ENCODE measurements around the gene BMI1. TPM values are rescaled to one million over a fixed set of nuclear protein-coding genes. Genes with fewer than 3 reads are reported as not detected.
A peak's percentile ranks its signal among the peaks of the same experiment; 100 is the strongest.

The BMI1 gene
- total and polyA plus RNA-seq, 8 donors, result 10.6 to 33.9 (median 22.0) TPM

- FAIRE-seq (no peak), ATAC-seq (peak; percentile 39 to 69 (median 67)), DNase-seq (peak; percentile 26 to 68 (median 46))
- intact Hi-C loops (cut with DNase I), result no loop called here
- no peaks in the 10 kb centered on the region for H3K9me3 ChIP-seq
- TF ChIP-seq CTCF (IDR thresholded peaks at IDR 0.05), result peak in 1 of 4 donors; percentile 10
- H3K4me1 ChIP-seq, result peaks cover 0 to 17% (median 4%) of the 10 kb centered on the region in 3 donors
- H3K4me3 ChIP-seq, result peak overlapping the region; percentile 29 to 53 (median 34)
- 5 to 6% methylated on average over 62 to 71 of the region's 71 CpGs for WGBS, 2 donors
- no peak overlapping the region for H3K27ac ChIP-seq
- H3K36me3 ChIP-seq, result no peaks in the 10 kb centered on the region
- H3K27me3 ChIP-seq, result peaks cover 4 to 59% (median 25%) of the 10 kb centered on the region in 4 donors
Observed at GRCh38 chr10:22335173-22335933, 14.5 kb downstream of the BMI1 start.

- WGBS, 2 donors, result 25 to 30% methylated on average over 9 of the region's 9 CpGs
- H3K36me3 ChIP-seq, result no peaks in the 10 kb centered on the region
- H3K4me3 ChIP-seq, result no peak overlapping the region
- no peaks in the 10 kb centered on the region for H3K9me3 ChIP-seq
- H3K4me1 ChIP-seq, result peaks cover 0 to 21% (median 4%) of the 10 kb centered on the region in 3 donors
- no peak for DNase-seq
- no peak for ATAC-seq
- intact Hi-C loops (cut with DNase I), result no loop called here
- no peak overlapping the region for H3K27ac ChIP-seq
- FAIRE-seq, result no peak
- peaks cover 4 to 78% (median 38%) of the 10 kb centered on the region in 4 donors for H3K27me3 ChIP-seq
- no peak for TF ChIP-seq CTCF (IDR thresholded peaks at IDR 0.05)
Observed at GRCh38 chr10:22338185-22338900, 17.4 kb downstream of the BMI1 start.

GRCh38 chr10:22338931-22339330 lies 18.0 kb downstream of the BMI1 start:
- peaks cover 0 to 21% (median 4%) of the 10 kb centered on the region in 3 donors for H3K4me1 ChIP-seq
- no peak overlapping the region for H3K4me3 ChIP-seq
- peaks cover 4 to 78% (median 43%) of the 10 kb centered on the region in 4 donors for H3K27me3 ChIP-seq
- H3K9me3 ChIP-seq, result no peaks in the 10 kb centered on the region
- H3K27ac ChIP-seq, result no peak overlapping the region
- intact Hi-C loops (cut with DNase I), result no loop called here
- no peak for DNase-seq
- TF ChIP-seq CTCF (IDR thresholded peaks at IDR 0.05), result no peak
- ATAC-seq, result no peak
- H3K36me3 ChIP-seq, result no peaks in the 10 kb centered on the region
- FAIRE-seq, result no peak

GRCh38 chr10:22339761-22340328 lies 18.9 kb downstream of the BMI1 start:
- FAIRE-seq (peak; percentile 17), DNase-seq (no peak), ATAC-seq (peak in 1 of 4 donors; percentile 1)
- Histone ChIP-seq H3K27me3 (peaks cover 4 to 78% (median 51%) of the 10 kb centered on the region in 4 donors), H3K9me3 (no peaks in the 10 kb centered on the region), H3K4me3 (peak overlapping the region; percentile 73 to 90 (median 82)), H3K36me3 (no peaks in the 10 kb centered on the region), H3K4me1 (peaks cover 0 to 21% (median 4%) of the 10 kb centered on the region in 3 donors), H3K27ac (peak overlapping the region; percentile 92 to 98 (median 94))
- intact Hi-C loops (cut with DNase I), result no loop called here
- 0 to 2% methylated on average over 13 of the region's 13 CpGs for WGBS, 2 donors
- no peak for TF ChIP-seq CTCF (IDR thresholded peaks at IDR 0.05)

Measured in pancreas (tissue), 10 donors.